HCT116 (cell line): ENCODE data around the gene RRAGD. TPM values are rescaled to one million over a fixed set of nuclear protein-coding genes. Genes with fewer than 3 reads are reported as not detected.

Experiments used
- ATAC-seq: fragments of 200-7000 bp; cut with Tn5 transposase; 2 replicates; pipeline ENCODE4 v1.9.1; 2020; ENCODE audit warnings: mild to moderate bottlenecking, moderate library complexity
- BruUV-seq: library from RNA; stranded (reverse); fragments of 400-500 nt; replicated peaks from 2 replicates; lab custom pipeline; 2021; lab: Mats Ljungman, UMichigan
- CTCF ChIA-PET: fragments of 300-600 bp; sonication (Branson Sonifier 250); formaldehyde crosslinking; loops from one replicate; lab custom pipeline; 2021; ENCODE audit warnings: antibody characterized with exemption; lab: Charles Lee
- POLR2A ChIA-PET: fragments of 300-600, 350-600 bp; sonication (Branson Sonifier 250); formaldehyde crosslinking; loops from one replicate; lab custom pipeline; 2021; ENCODE audit warnings: antibody characterized with exemption; lab: Charles Lee
- RAD21 ChIA-PET, 2 experiments: fragments of 300-600 bp; sonication (Branson Sonifier 250); formaldehyde crosslinking; loops; one replicate each; lab custom pipeline; 2023; ENCODE audit warnings: low total read pairs in 2 of 2; ENCODE audit not compliant: uncharacterized antibody in 2 of 2, unreplicated experiment in 2 of 2, low non-redundant PET in 1 of 2; lab: Charles Lee
- DNase-seq: peaks from one replicate; pipeline ENCODE4 v3.0.0-alpha.2; 2010; ENCODE audit warnings: low read depth, low spot score
- H2AFZ ChIP-seq: fragments of 200-600 bp; shearing (Covaris generic), sonication (generic); 2 replicates; pipeline ENCODE4 v1.6.1; 2017; ENCODE audit warnings: low read depth, mixed run types, mixed read lengths, antibody characterized with exemption, low read length; ENCODE audit not compliant: poor library complexity, severe bottlenecking
- H3K27ac ChIP-seq: 2 replicates; pipeline ENCODE4 v1.5.1; 2012; ENCODE audit warnings: low read depth, low read length
- H3K27me3 ChIP-seq: fragments of 200-600 bp; sonication (generic); 2 replicates; pipeline ENCODE4 v1.6.1; 2016; ENCODE audit warnings: mixed run types, low read length, mixed read lengths; ENCODE audit not compliant: insufficient read depth
- H3K36me3 ChIP-seq, 2 experiments: fragments of 200-500 bp in 1 of 2; fragments of 200-600 bp in 1 of 2; sonication (Bioruptor generic) in 1 of 2; sonication (generic) in 1 of 2; 2 replicates each; pipeline versions ENCODE4 v1.5.1 to v1.6.1; 2014 to 2016; ENCODE audit warnings: low read length in 2 of 2, inconsistent platforms in 1 of 2, mixed read lengths in 1 of 2, mixed run types in 1 of 2; ENCODE audit not compliant: insufficient read depth in 2 of 2, control insufficient read depth in 1 of 2
- H3K4me1 ChIP-seq, 2 experiments: fragments of 200-600 bp in 1 of 2; sonication (generic) in 1 of 2; 2 replicates each; pipeline versions ENCODE4 v1.5.1 to v1.6.1; 2012 to 2017; ENCODE audit warnings: low read length in 2 of 2, inconsistent platforms in 1 of 2, mild to moderate bottlenecking in 1 of 2, mixed read lengths in 1 of 2, mixed run types in 1 of 2, moderate library complexity in 1 of 2; ENCODE audit not compliant: insufficient read depth in 2 of 2, control insufficient read depth in 1 of 2
- H3K4me2 ChIP-seq: fragments of 200-600 bp; sonication (generic); 2 replicates; pipeline ENCODE4 v1.6.1; 2017; ENCODE audit warnings: mixed run types, low read length, mixed read lengths
- H3K4me3 ChIP-seq, 2 experiments: fragments of 200-600 bp in 1 of 2; sonication (generic) in 1 of 2; replicated peaks in 1 of 2; 2 replicates each; pipeline ENCODE4 v1.5.1; 2011 to 2016; ENCODE audit warnings: low read length in 2 of 2, control low read depth in 1 of 2, low read depth in 1 of 2, mild to moderate bottlenecking in 1 of 2, mixed read lengths in 1 of 2, mixed run types in 1 of 2
- H3K79me2 ChIP-seq: fragments of 200-600 bp; sonication (generic); 2 replicates; pipeline ENCODE4 v1.6.1; 2017; ENCODE audit warnings: mild to moderate bottlenecking, mixed run types, low read length, moderate library complexity, mixed read lengths; ENCODE audit not compliant: insufficient read depth
- H3K9ac ChIP-seq: fragments of 200-600 bp; sonication (generic); 2 replicates; pipeline ENCODE4 v1.6.1; 2016; ENCODE audit warnings: low read length, mixed read lengths
- H3K9me2 ChIP-seq: fragments of 200-600 bp; sonication (generic), shearing (Covaris generic); 2 replicates; pipeline ENCODE4 v1.6.1; 2017; ENCODE audit warnings: mixed run types, mild to moderate bottlenecking, moderate library complexity; ENCODE audit not compliant: insufficient read depth
- H3K9me3 ChIP-seq, 2 experiments: fragments of 200-500 bp in 1 of 2; fragments of 200-600 bp in 1 of 2; sonication (Bioruptor generic) in 1 of 2; sonication (generic) in 1 of 2; 2 replicates each; pipeline ENCODE4 v1.6.1; 2014 to 2017; ENCODE audit warnings: low read length in 2 of 2, mixed read lengths in 2 of 2, inconsistent platforms in 1 of 2, low read depth in 1 of 2, mild to moderate bottlenecking in 1 of 2, mixed run types in 1 of 2, moderate library complexity in 1 of 2; ENCODE audit not compliant: control insufficient read depth in 1 of 2, insufficient read depth in 1 of 2
- H4K20me1 ChIP-seq: fragments of 200-600 bp; sonication (generic), shearing (Covaris generic); 2 replicates; pipeline ENCODE4 v1.6.1; 2017; ENCODE audit warnings: mixed run types, mild to moderate bottlenecking, moderate library complexity; ENCODE audit not compliant: insufficient read depth
- ATF3 ChIP-seq: IDR thresholded peaks from 2 replicates; pipeline ENCODE4 v1.6.1; 2012
- CBX3 ChIP-seq: IDR thresholded peaks from 2 replicates; pipeline ENCODE4 v1.6.1; 2012; ENCODE audit warnings: low read depth
- CEBPB ChIP-seq: IDR thresholded peaks from 2 replicates; pipeline ENCODE4 v1.6.1; 2012; ENCODE audit warnings: low read depth
- CTCF ChIP-seq, 3 experiments: fragments of 200-600 bp in 1 of 3; sonication (generic) in 1 of 3; IDR thresholded peaks in 2 of 3; conservative IDR thresholded peaks in 1 of 3; 2 replicates each; pipeline ENCODE4 v1.5.1; 2012 to 2017; ENCODE audit warnings: low read depth in 2 of 3, low read length in 2 of 3, antibody characterized with exemption in 1 of 3, borderline replicate concordance in 1 of 3, control low read depth in 1 of 3, mild to moderate bottlenecking in 1 of 3, mixed read lengths in 1 of 3, mixed run types in 1 of 3, moderate library complexity in 1 of 3; ENCODE audit not compliant: insufficient read depth in 1 of 3
- EZH2 ChIP-seq: fragments of 200-600 bp; sonication (generic); IDR thresholded peaks from 2 replicates; pipeline ENCODE4 v1.6.1; 2017; ENCODE audit warnings: antibody characterized with exemption, mixed run types
- EZH2phosphoT487 ChIP-seq: fragments of 200-600 bp; IDR thresholded peaks from 2 replicates; pipeline ENCODE4 v1.6.1; 2018; ENCODE audit warnings: antibody characterized with exemption, borderline replicate concordance
- FOSL1 ChIP-seq: IDR thresholded peaks from 2 replicates; pipeline ENCODE4 v1.6.1; 2012; ENCODE audit warnings: low read depth
- MAX ChIP-seq: IDR thresholded peaks from 2 replicates; pipeline ENCODE4 v1.6.1; 2012
- POLR2A ChIP-seq: IDR thresholded peaks from 2 replicates; pipeline ENCODE4 v1.7.0; 2011; ENCODE audit warnings: borderline replicate concordance; ENCODE audit not compliant: insufficient read depth, insufficient read length; ENCODE audit errors: extremely low read depth
- YY1 ChIP-seq: IDR thresholded peaks from 2 replicates; pipeline ENCODE4 v1.6.1; 2011; ENCODE audit warnings: low read length, low read depth, moderate library complexity, mild to moderate bottlenecking; ENCODE audit not compliant: insufficient replicate concordance; ENCODE audit errors: extremely low read depth
- ZBTB33 ChIP-seq: IDR thresholded peaks from 2 replicates; pipeline ENCODE4 v1.6.1; 2011; ENCODE audit warnings: mild to moderate bottlenecking, low read length, moderate library complexity; ENCODE audit not compliant: insufficient replicate concordance; ENCODE audit errors: extremely low read depth
- ZFX ChIP-seq: fragments of 450-650 bp; IDR thresholded peaks from 2 replicates; pipeline ENCODE4 v1.6.1; 2017
- intact Hi-C: fragments of 100-400 bp; cut with micrococcal nuclease; formaldehyde crosslinking; loops from 2 replicates; pipeline ENCODE4 v1.10.0; 2022
- total RNA-seq: library from RNA; stranded (reverse); gene quantifications from one replicate; pipeline ENCODE4 v1.2.1, GENCODE V29; 2021; ENCODE audit not compliant: unreplicated experiment

RRAGD gene
- total RNA-seq, 1 experiment from 2014 or later, result 15.9 TPM

- Histone ChIP-seq H3K79me2 (peaks cover 6% of the 10 kb centered on the region), H4K20me1 (no peaks in the 10 kb centered on the region), H3K9ac (no peak overlapping the region), H3K4me1 (peaks cover 5 to 11% of the 10 kb centered on the region in 2 experiments; a peak in 2 of 4 replicates), H3K27me3 (no peaks in the 10 kb centered on the region), H3K27ac (no peak overlapping the region), H3K4me3 (no peak overlapping the region), H3K9me2 (no peaks in the 10 kb centered on the region), H3K4me2 (no peak overlapping the region), H3K36me3 (no peaks in the 10 kb centered on the region), H2AFZ (no peak overlapping the region), H3K9me3 (no peaks in the 10 kb centered on the region)
- no peak for DNase-seq
- POLR2A ChIA-PET, result no interaction called here
- RAD21 ChIA-PET, result no interaction called here
- TF ChIP-seq EZH2phosphoT487 (no peak), YY1 (no peak), ZFX (no peak), ZBTB33 (no peak), EZH2 (no peak), CBX3 (no peak), CTCF (IDR thresholded peaks at IDR 0.05 in 2 of 3, conservative IDR thresholded peaks at IDR 0.05 in 1 of 3; ENCODE audit: borderline replicate concordance in 1 of 3, insufficient read depth in 1 of 3, low read depth in 2 of 3, low read length in 2 of 3) (no peak), FOSL1 (no peak), CEBPB (no peak), ATF3 (no peak), POLR2A (no peak), MAX (no peak)
- intact Hi-C loops, result no loop called here
- BruUV-seq, result no TSS peak
- no peak for ATAC-seq
- CTCF ChIA-PET, result interaction anchor here (0.7 to 2.6 kb wide), 4 partner anchors 11 to 374 kb away, joined by 3 to 11 read pairs (median 4); no protein-coding TSS in a partner anchor
These were observed 55.4 kb downstream of the RRAGD start for GRCh38 chr6:89356642-89357170.
